MM.1S (cell line): ENCODE results near the gene PTCSC3.

Source experiments
- DNase-seq: peaks from one replicate; pipeline ENCODE4 v3.0.0-alpha.2; 2015
- H2AFZ ChIP-seq: fragments of 300-600 bp; sonication (generic); 2 replicates; pipeline ENCODE4 v1.6.0; 2016; ENCODE audit warnings: antibody characterized with exemption, low read length
- H3F3A ChIP-seq: fragments of 300-600 bp; sonication (generic); 2 replicates; pipeline ENCODE4 v1.6.1; 2016; ENCODE audit warnings: mild to moderate bottlenecking, antibody characterized with exemption, low read length, moderate library complexity, mixed read lengths; ENCODE audit not compliant: insufficient read depth
- H3K27ac ChIP-seq: fragments of 300-600 bp; sonication (generic); 2 replicates; pipeline ENCODE4 v1.5.1; 2016; ENCODE audit warnings: mild to moderate bottlenecking, low read length
- H3K27me3 ChIP-seq: fragments of 300-600 bp; sonication (generic); replicated peaks from 2 replicates; pipeline ENCODE4 v1.6.0; 2016; ENCODE audit warnings: low read length; ENCODE audit not compliant: insufficient read depth
- H3K36me3 ChIP-seq: fragments of 300-600 bp; sonication (generic); replicated peaks from 2 replicates; pipeline ENCODE4 v1.6.1; 2016; ENCODE audit warnings: mild to moderate bottlenecking, low read length, mixed read lengths; ENCODE audit not compliant: insufficient read depth
- H3K4me1 ChIP-seq: fragments of 300-600 bp; sonication (generic); 2 replicates; pipeline ENCODE4 v1.6.1; 2016; ENCODE audit warnings: low read length, mixed read lengths
- H3K4me2 ChIP-seq: fragments of 300-600 bp; sonication (generic); 2 replicates; pipeline ENCODE4 v1.6.0; 2016; ENCODE audit warnings: low read depth, low read length
- H3K4me3 ChIP-seq: fragments of 300-600 bp; sonication (generic); 2 replicates; pipeline ENCODE4 v1.5.1; 2016; ENCODE audit warnings: low read length, mixed read lengths
- H3K79me2 ChIP-seq: fragments of 300-600 bp; sonication (generic); 2 replicates; pipeline ENCODE4 v1.6.1; 2016; ENCODE audit warnings: mixed run types, low read length, mixed read lengths
- H3K9ac ChIP-seq: fragments of 300-600 bp; sonication (generic); 2 replicates; pipeline ENCODE4 v1.6.1; 2016; ENCODE audit warnings: low read length, mixed read lengths
- H3K9me2 ChIP-seq: fragments of 300-600 bp; sonication (generic); replicated peaks from 2 replicates; pipeline ENCODE4 v1.6.1; 2016; ENCODE audit warnings: mild to moderate bottlenecking, low read length, mixed read lengths; ENCODE audit not compliant: insufficient read depth
- H3K9me3 ChIP-seq: fragments of 300-600 bp; sonication (generic); replicated peaks from 2 replicates; pipeline ENCODE4 v1.6.1; 2016; ENCODE audit warnings: mild to moderate bottlenecking, low read length, mixed read lengths; ENCODE audit not compliant: insufficient read depth
- H4K20me1 ChIP-seq: fragments of 300-600 bp; sonication (generic); 2 replicates; pipeline ENCODE4 v1.6.1; 2016; ENCODE audit warnings: mild to moderate bottlenecking, low read length, moderate library complexity, mixed read lengths; ENCODE audit not compliant: insufficient read depth
- EZH2 ChIP-seq: fragments of 300-600 bp; sonication (generic); optimal IDR thresholded peaks from 2 replicates; pipeline ENCODE3; 2017; ENCODE audit warnings: low read depth, mild to moderate bottlenecking, antibody characterized with exemption, low read length, mixed read lengths
- EZH2phosphoT487 ChIP-seq: fragments of 300-600 bp; sonication (generic); IDR thresholded peaks from 2 replicates; pipeline ENCODE4 v1.6.1; 2018; ENCODE audit warnings: antibody characterized with exemption, low read length
- TF ChIP-seq, protein P1 (sequence below): fragments of 300-600 bp; sonication (generic); IDR thresholded peaks from 2 replicates; pipeline ENCODE4 v1.5.1; 2016; ENCODE audit warnings: antibody characterized with exemption, low read length, mixed read lengths

Gene PTCSC3

DNA sequence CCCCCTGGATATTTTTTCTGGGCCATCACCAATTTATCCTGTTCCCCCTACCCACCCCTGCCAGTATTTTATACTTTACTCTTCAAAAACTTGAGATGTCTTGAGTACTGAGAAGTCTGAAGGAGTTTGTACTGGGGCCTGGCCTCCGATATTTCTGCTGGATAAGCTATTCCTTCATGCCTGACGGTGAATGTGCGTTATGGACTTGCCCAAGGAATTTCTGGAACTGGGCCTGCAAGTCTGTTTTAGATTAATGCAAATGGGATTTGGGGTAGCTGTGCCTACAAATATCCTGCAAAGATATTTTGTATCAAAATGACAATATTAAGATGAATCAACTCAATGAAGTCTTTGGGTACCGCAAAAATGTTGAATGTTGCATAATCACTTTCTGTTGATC lies at the start of gene PTCSC3:
PTCSC3 (minus strand) TSS at position 199 of the 400 bp plus-strand sequence.
- H3K9ac ChIP-seq, result no peak within 1 kb of the TSS
- no peaks in the 10 kb centered on the region for H3K79me2 ChIP-seq
- H3K9me3 ChIP-seq, result no peaks in the 10 kb centered on the region
- H3K27me3 ChIP-seq, result no peaks in the 10 kb centered on the region
- H3K4me2 ChIP-seq, result no peak within 1 kb of the TSS
- no peaks in the 10 kb centered on the region for H4K20me1 ChIP-seq
- no peaks in the 10 kb centered on the region for H3K4me1 ChIP-seq
- H3K27ac ChIP-seq, result no peak within 1 kb of the TSS
- H3K4me3 ChIP-seq, result no peak within 1 kb of the TSS
- H3K36me3 ChIP-seq, result no peaks in the 10 kb centered on the region
- TF ChIP-seq EZH2phosphoT487, result no peak
- TF ChIP-seq, protein P1, sequence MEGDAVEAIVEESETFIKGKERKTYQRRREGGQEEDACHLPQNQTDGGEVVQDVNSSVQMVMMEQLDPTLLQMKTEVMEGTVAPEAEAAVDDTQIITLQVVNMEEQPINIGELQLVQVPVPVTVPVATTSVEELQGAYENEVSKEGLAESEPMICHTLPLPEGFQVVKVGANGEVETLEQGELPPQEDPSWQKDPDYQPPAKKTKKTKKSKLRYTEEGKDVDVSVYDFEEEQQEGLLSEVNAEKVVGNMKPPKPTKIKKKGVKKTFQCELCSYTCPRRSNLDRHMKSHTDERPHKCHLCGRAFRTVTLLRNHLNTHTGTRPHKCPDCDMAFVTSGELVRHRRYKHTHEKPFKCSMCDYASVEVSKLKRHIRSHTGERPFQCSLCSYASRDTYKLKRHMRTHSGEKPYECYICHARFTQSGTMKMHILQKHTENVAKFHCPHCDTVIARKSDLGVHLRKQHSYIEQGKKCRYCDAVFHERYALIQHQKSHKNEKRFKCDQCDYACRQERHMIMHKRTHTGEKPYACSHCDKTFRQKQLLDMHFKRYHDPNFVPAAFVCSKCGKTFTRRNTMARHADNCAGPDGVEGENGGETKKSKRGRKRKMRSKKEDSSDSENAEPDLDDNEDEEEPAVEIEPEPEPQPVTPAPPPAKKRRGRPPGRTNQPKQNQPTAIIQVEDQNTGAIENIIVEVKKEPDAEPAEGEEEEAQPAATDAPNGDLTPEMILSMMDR, result no peak
- no peak for TF ChIP-seq EZH2
- DNase-seq, result no peak
- H2AFZ ChIP-seq, result no peak within 1 kb of the TSS
- H3F3A ChIP-seq, result no peaks in the 10 kb centered on the region
- H3K9me2 ChIP-seq, result no peaks in the 10 kb centered on the region

DNA sequence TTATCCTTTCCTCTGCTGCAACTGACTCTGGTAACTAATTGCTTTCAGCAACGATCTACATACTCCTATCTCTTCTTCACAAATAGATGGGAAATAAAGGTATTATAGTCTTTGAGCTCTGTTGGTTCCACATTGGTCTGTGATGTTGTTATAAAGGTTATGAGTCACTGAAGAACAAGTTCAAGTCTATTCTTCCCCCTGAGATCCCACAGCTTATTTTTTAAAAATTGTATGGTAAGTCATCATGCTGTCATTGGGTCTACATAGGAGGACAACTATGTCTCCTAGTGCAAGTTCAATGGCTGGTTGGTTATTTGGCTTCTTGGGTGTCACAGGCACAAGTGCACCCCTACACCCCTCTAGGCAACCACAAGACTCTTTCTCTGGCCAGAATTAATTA lies 49.6 kb upstream of the PTCSC3 start:
- H3K79me2 ChIP-seq, result no peaks in the 10 kb centered on the region
- H3K9me3 ChIP-seq, result no peaks in the 10 kb centered on the region
- no peak for DNase-seq
- no peaks in the 10 kb centered on the region for H3K27me3 ChIP-seq
- H3K36me3 ChIP-seq, result no peaks in the 10 kb centered on the region
- H3K4me3 ChIP-seq, result no peak overlapping the region
- H3F3A ChIP-seq, result no peaks in the 10 kb centered on the region
- no peaks in the 10 kb centered on the region for H3K4me1 ChIP-seq
- no peaks in the 10 kb centered on the region for H3K9me2 ChIP-seq
- TF ChIP-seq EZH2 (no peak), EZH2phosphoT487 (no peak)
- TF ChIP-seq, protein P1, result no peak
- H2AFZ ChIP-seq, result no peak overlapping the region
- H4K20me1 ChIP-seq, result no peaks in the 10 kb centered on the region
- no peak overlapping the region for H3K9ac ChIP-seq
- H3K27ac ChIP-seq, result no peak overlapping the region
- H3K4me2 ChIP-seq, result no peak overlapping the region

DNA sequence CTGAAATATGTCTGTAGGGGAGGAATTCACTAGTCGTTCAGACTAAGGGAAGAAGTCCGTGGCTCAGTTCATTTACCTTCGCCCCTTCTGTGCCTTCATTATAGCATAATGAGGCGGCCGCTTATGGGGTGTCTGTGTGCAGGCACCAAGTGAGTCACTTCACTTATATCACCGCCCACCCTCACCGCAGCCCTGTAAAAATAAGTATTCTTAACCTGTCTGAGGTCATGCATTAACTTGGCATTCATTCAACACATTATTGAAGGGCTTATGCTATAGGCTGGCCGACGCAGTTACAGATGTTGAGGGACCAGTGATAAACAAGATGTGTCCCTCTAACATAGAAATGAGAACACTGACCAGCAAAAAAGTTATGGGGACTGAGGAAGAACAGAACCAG lies 47.7 kb upstream of the PTCSC3 start:
- no peak overlapping the region for H2AFZ ChIP-seq
- no peaks in the 10 kb centered on the region for H3K9me2 ChIP-seq
- no peak overlapping the region for H3K4me3 ChIP-seq
- H3K4me1 ChIP-seq, result no peaks in the 10 kb centered on the region
- TF ChIP-seq, protein P1, result no peak
- no peak for TF ChIP-seq EZH2phosphoT487
- TF ChIP-seq EZH2, result no peak
- no peak overlapping the region for H3K4me2 ChIP-seq
- no peak overlapping the region for H3K9ac ChIP-seq
- H3K36me3 ChIP-seq, result no peaks in the 10 kb centered on the region
- no peaks in the 10 kb centered on the region for H3K9me3 ChIP-seq
- H3F3A ChIP-seq, result no peaks in the 10 kb centered on the region
- H3K27me3 ChIP-seq, result no peaks in the 10 kb centered on the region
- no peak for DNase-seq
- no peaks in the 10 kb centered on the region for H3K79me2 ChIP-seq
- H3K27ac ChIP-seq, result no peak overlapping the region
- H4K20me1 ChIP-seq, result no peaks in the 10 kb centered on the region
